Thyroid gland (tissue), 4 donors: ENCODE measurements around the gene BTG1. TPM values are rescaled to one million over a fixed set of nuclear protein-coding genes. Genes with fewer than 3 reads are reported as not detected.

Experiments
- DNase-seq, 2 donors: peaks; one replicate each; pipeline ENCODE4 v3.0.0-alpha.2; 2019
- H3K27ac ChIP-seq, 3 donors: fragments of 200-600 bp; sonication (generic); 1 replicate in 2 of 3; 2 replicates in 1 of 3; pipeline ENCODE4 v1.5.1; 2016 to 2019; ENCODE audit warnings: mild to moderate bottlenecking in 1 of 3, moderate library complexity in 1 of 3
- H3K27me3 ChIP-seq: fragments of 200-600 bp; sonication (generic); one replicate; pipeline ENCODE4 v1.5.1; 2019
- H3K36me3 ChIP-seq, 2 donors: fragments of 200-600 bp; sonication (generic); one replicate each; pipeline ENCODE4 v1.5.1; 2016 to 2019
- H3K4me1 ChIP-seq, 2 donors: fragments of 200-600 bp; sonication (generic); one replicate each; pipeline ENCODE4 v1.5.1; 2017 to 2019
- H3K4me3 ChIP-seq, 3 donors: fragments of 200-600 bp; sonication (generic); replicated peaks in 1 of 3; 1 replicate in 2 of 3; 2 replicates in 1 of 3; pipeline ENCODE4 v1.5.1; 2016; ENCODE audit warnings: mild to moderate bottlenecking in 1 of 3
- H3K9me3 ChIP-seq: fragments of 200-600 bp; sonication (generic); one replicate; pipeline ENCODE4 v1.5.1; 2017
- POLR2A ChIP-seq, 2 donors: fragments of 450-650 bp; IDR thresholded peaks; one replicate each; pipeline ENCODE4 v1.6.1; 2017; ENCODE audit warnings: antibody characterized with exemption in 2 of 2, mild to moderate bottlenecking in 2 of 2, moderate library complexity in 1 of 2
- WGBS, 2 donors: methylation state at CpG; one replicate each; pipeline ENCODE4 v1.1.5; 2017; 5-methylcytosine and 5-hydroxymethylcytosine counted together
- intact Hi-C: fragments of 100-400 bp; cut with DNase I; formaldehyde crosslinking; loops from one replicate; pipeline ENCODE4 v1.15.1; 2023
- total RNA-seq, 4 donors: library from RNA; depleted of rRNA; stranded (reverse); fragments of >200 nt; gene quantifications; one replicate each; pipeline ENCODE4 v1.2.3, GENCODE V29; 2016
- TF ChIP-seq, protein P1 (sequence below), 6 experiments: fragments of 200-600 bp in 3 of 6; fragments of 450-650 bp in 3 of 6; sonication (generic) in 3 of 6; IDR thresholded peaks; one replicate each; pipeline ENCODE4 v1.5.1; 2016 to 2019; ENCODE audit warnings: antibody characterized with exemption in 6 of 6, mild to moderate bottlenecking in 2 of 6, inconsistent platforms in 1 of 6, moderate library complexity in 1 of 6

The BTG1 gene
- total RNA-seq, 4 donors from 2014 or later, result 21.9 to 28.1 (median 24.3) TPM

DNA sequence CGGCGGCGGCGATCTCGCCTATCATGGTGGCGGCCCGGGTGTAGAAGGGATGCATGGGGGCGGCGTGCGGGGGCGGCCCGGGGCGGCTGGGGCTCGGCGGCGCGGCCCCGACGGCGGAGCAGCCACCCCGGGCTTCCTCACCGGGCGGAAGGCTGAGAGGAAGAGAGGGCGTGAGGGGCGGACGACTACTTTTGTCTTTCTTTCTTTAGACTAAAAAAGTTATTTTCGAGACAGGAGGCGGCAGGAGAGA is 240 bp downstream of the BTG1 start:
- peaks cover 15 to 16% of the 10 kb centered on the region in 2 donors for H3K4me1 ChIP-seq
- no peaks in the 10 kb centered on the region for H3K27me3 ChIP-seq
- H3K36me3 ChIP-seq, result no peaks in the 10 kb centered on the region
- H3K9me3 ChIP-seq, result no peaks in the 10 kb centered on the region
- intact Hi-C loops, result loop anchor here (10.0 kb wide), 2 partner anchors 331 to 499 kb away; no protein-coding TSS in a partner anchor
- TF ChIP-seq, protein P1, sequence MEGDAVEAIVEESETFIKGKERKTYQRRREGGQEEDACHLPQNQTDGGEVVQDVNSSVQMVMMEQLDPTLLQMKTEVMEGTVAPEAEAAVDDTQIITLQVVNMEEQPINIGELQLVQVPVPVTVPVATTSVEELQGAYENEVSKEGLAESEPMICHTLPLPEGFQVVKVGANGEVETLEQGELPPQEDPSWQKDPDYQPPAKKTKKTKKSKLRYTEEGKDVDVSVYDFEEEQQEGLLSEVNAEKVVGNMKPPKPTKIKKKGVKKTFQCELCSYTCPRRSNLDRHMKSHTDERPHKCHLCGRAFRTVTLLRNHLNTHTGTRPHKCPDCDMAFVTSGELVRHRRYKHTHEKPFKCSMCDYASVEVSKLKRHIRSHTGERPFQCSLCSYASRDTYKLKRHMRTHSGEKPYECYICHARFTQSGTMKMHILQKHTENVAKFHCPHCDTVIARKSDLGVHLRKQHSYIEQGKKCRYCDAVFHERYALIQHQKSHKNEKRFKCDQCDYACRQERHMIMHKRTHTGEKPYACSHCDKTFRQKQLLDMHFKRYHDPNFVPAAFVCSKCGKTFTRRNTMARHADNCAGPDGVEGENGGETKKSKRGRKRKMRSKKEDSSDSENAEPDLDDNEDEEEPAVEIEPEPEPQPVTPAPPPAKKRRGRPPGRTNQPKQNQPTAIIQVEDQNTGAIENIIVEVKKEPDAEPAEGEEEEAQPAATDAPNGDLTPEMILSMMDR (IDR thresholded peaks at IDR 0.05), result peak in 1 of 6 experiments; percentile 5
- no peak for TF ChIP-seq POLR2A (IDR thresholded peaks at IDR 0.05)
- WGBS, 2 donors, result 0 to 1% methylated on average over 24 to 28 of the region's 28 CpGs
- peak overlapping the region; percentile 97 to 100 (median 98) for H3K27ac ChIP-seq
- peak overlapping the region; percentile 66 to 91 (median 83) for H3K4me3 ChIP-seq
- DNase-seq, result no peak

DNA sequence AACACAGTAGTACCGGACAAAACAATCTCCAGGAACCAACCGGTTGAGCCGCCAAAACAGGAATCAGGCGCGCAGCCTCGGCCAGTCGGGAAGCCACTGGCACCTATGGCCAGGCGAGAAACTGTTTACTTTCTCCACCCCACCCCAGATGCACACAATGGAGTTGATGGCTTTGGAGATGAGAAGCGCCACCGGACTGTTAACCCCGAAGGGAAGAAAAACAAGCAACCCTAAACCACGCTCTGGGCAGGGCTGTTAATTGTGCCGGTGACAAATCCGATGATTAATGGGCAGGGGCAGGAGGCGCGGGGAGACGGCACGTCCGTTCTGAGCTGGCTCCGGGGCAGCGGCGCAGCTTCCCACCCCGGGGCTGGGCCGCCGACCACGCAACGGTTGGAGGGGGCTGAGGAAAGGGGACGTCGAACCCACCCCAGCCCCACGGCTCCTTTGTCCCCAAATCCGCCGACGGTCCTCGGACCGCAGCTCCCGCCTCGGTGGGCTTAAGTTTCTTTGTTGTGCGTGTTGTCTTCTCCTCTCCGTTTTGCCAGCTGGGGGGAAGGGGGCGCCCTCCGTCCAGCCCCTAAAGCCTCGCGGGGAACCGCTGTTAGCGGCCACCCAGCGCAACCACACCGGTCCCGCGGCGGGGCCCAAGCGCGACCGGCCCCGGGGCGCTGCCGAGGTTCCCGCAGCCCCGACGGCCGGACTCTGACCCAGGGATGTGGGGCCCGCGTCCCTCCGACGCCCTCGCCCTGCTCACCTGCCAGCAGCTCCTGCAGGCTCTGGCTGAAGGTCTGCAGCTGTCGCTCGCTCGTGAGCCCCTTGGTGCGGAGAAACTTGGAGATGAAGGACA is 790 bp downstream of the BTG1 start:
- H3K4me3 ChIP-seq, result peak overlapping the region; percentile 66 to 91 (median 83)
- no peaks in the 10 kb centered on the region for H3K27me3 ChIP-seq
- H3K36me3 ChIP-seq, result no peaks in the 10 kb centered on the region
- H3K4me1 ChIP-seq, result peaks cover 18 to 21% of the 10 kb centered on the region in 2 donors
- peak in 1 of 2 donors; percentile 23 for TF ChIP-seq POLR2A (IDR thresholded peaks at IDR 0.05)
- TF ChIP-seq, protein P1 (IDR thresholded peaks at IDR 0.05), result no peak
- DNase-seq, result peak; percentile 47
- intact Hi-C loops, result loop anchor here (10.0 kb wide), 2 partner anchors 330 to 500 kb away; no protein-coding TSS in a partner anchor
- no peaks in the 10 kb centered on the region for H3K9me3 ChIP-seq
- peak overlapping the region; percentile 97 to 100 (median 98) for H3K27ac ChIP-seq
- WGBS, 2 donors, result 0% methylated on average over 36 of the region's 69 CpGs

DNA sequence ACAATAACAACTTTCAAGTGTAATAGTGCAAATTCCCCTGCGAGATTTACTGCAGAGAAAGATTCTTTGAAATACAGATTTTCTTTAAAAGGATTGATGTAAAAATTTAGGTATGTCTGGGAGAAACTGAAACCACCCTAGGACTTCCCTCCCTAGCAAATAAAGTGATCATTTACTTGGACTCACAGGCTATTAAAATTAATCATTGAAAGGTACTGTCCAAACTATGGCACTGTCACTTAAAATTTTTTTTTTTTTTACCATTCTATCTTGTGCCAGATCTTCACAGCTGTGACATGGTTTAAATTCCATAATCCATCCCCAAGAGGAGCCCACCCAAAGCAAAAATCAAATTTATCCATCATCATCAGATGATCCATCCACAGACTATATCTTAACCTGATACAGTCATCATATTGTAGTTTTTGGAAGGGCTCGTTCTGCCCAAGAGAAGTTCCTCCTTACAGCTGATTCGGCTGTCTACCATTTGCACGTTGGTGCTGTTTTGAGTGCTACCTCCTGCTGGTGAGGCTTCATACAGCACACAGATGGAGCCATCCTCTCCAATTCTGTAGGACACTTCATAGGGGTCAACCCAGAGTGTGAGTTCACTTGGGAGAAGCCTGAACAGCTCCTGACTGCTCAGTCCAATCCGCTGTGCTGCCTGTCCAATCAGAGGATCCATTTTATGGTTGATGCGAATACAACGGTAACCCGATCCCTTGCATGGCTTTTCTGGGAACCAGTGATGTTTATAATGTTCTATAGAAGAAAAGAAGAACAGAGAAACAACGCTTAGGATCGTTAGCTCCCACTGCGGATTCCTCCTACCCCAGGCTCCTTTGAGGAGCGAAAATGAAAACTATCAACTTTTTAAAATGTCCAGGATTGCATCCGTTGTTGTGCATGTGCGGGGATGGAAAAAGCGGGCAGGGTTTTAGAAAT is 1.7 kb downstream of the BTG1 start:
- peak; percentile 58 to 63 for DNase-seq
- Histone ChIP-seq H3K36me3 (no peaks in the 10 kb centered on the region), H3K27me3 (no peaks in the 10 kb centered on the region), H3K4me1 (peaks cover 22 to 30% of the 10 kb centered on the region in 2 donors), H3K4me3 (peak overlapping the region; percentile 66 to 91 (median 83)), H3K9me3 (no peaks in the 10 kb centered on the region), H3K27ac (peak overlapping the region; percentile 97 to 100 (median 98))
- 3 to 5% methylated on average over 15 of the region's 15 CpGs for WGBS, 2 donors
- intact Hi-C loops, result loop anchor here (10.0 kb wide), 2 partner anchors 329 to 501 kb away; no protein-coding TSS in a partner anchor
- TF ChIP-seq, protein P1 (IDR thresholded peaks at IDR 0.05), result peak in 5 of 6 experiments; percentile 15 to 73 (median 61)
- peak in 1 of 2 donors; percentile 38 for TF ChIP-seq POLR2A (IDR thresholded peaks at IDR 0.05)

DNA sequence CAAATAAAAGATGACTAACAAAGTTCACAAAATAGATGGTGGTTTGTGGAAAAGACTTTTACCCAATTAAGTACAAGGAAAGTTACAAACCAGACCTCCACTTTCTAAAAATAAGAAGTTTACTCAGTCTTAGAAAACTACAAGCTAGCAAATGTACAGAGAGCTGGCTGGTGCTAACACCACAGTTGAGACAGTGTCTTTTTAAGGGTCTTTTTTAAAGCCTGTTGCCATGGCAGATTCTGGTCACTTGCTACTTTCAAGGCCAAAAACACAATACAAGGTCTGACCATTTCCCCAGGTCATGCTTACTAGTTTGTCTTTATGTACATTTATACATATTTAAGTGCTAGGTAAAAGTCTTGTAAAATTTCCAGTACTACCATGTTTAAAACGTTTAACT is 2.4 kb downstream of the BTG1 start:
- 5 to 9% methylated on average over 1 of the region's 1 CpG for WGBS, 2 donors
- no peaks in the 10 kb centered on the region for H3K9me3 ChIP-seq
- no peaks in the 10 kb centered on the region for H3K36me3 ChIP-seq
- no peak for DNase-seq
- H3K27me3 ChIP-seq, result no peaks in the 10 kb centered on the region
- H3K4me3 ChIP-seq, result peak overlapping the region in 2 of 3 donors; percentile 23 to 91
- peaks cover 22 to 37% of the 10 kb centered on the region in 2 donors for H3K4me1 ChIP-seq
- H3K27ac ChIP-seq, result peak overlapping the region; percentile 21 to 100 (median 97)
- TF ChIP-seq POLR2A (IDR thresholded peaks at IDR 0.05), result no peak
- TF ChIP-seq, protein P1 (IDR thresholded peaks at IDR 0.05), result no peak
- intact Hi-C loops, result loop anchor here (10.0 kb wide), 2 partner anchors 328 to 502 kb away; no protein-coding TSS in a partner anchor
